ENCODE data around the gene HELZ. TPM values are rescaled to one million over a fixed set of nuclear protein-coding genes. Genes with fewer than 3 reads are reported as not detected.

HELZ gene
- total RNA-seq, 4 donors from 2014 or later, result 21.0 to 47.0 (median 38.9) TPM

DNA sequence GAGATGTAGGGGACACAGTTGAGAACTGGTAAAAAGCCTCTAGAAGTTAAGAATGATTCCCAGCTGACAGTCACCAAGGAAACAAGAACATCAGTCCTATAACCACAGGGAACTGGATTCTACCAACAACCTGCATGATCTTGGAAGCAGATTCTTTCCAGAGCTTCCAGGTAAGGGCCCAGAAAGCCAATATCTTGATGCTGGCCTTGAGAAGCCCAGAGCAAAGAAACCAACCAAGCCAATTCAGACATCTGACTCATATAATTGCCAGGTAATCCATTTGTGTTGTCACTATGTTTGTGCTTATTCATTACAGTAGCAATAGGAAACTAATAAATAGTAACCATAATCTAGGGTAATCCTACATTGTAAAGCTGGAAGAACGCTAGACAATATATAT is 119.1 kb downstream of the HELZ start:
- H3K4me1 ChIP-seq, result peaks cover 8% of the 10 kb centered on the region in 2 donors
- H3K9me3 ChIP-seq, result no peaks in the 10 kb centered on the region
- intact Hi-C loops (cut with DNase I; ENCODE audit: low total_unique reads) (no loop called here), in situ Hi-C loops (cut with MboI; ENCODE audit: low sequenced_read_pairs in 4 of 4) (loop anchor here in 2 of 4 donors (25.0 kb wide), 2 partner anchors 389 to 414 kb away; no protein-coding TSS in a partner anchor)
- H3K36me3 ChIP-seq, result peaks cover 0 to 11% of the 10 kb centered on the region in 2 donors
- H3K4me3 ChIP-seq, result no peak overlapping the region
- TF ChIP-seq CTCF (IDR thresholded peaks at IDR 0.05 in 4 of 5, conservative IDR thresholded peaks at IDR 0.05 in 1 of 5), result no peak
- TF ChIP-seq POLR2A (IDR thresholded peaks at IDR 0.05), result no peak
- ATAC-seq, result no peak
- H3K27ac ChIP-seq, result no peak overlapping the region
- H3K27me3 ChIP-seq, result no peaks in the 10 kb centered on the region
- no peak for DNase-seq

- Histone ChIP-seq H3K27me3 (no peaks in the 10 kb centered on the region), H3K36me3 (peaks cover 0 to 12% of the 10 kb centered on the region in 2 donors), H3K9me3 (no peaks in the 10 kb centered on the region), H3K4me3 (no peak overlapping the region), H3K27ac (no peak overlapping the region), H3K4me1 (peaks cover 9 to 10% of the 10 kb centered on the region in 2 donors)
- DNase-seq (no peak), ATAC-seq (no peak)
- TF ChIP-seq CTCF (IDR thresholded peaks at IDR 0.05 in 4 of 5, conservative IDR thresholded peaks at IDR 0.05 in 1 of 5), result no peak
- no peak for TF ChIP-seq POLR2A (IDR thresholded peaks at IDR 0.05)
- in situ Hi-C loops (cut with MboI; ENCODE audit: low sequenced_read_pairs in 4 of 4), result loop anchor here in 2 of 4 donors (25.0 kb wide), 2 partner anchors 388 to 413 kb away; no protein-coding TSS in a partner anchor
- intact Hi-C loops (cut with DNase I; ENCODE audit: low total_unique reads), result no loop called here
Observed at GRCh38 chr17:67125417-67125816, 119.6 kb downstream of the HELZ start.

- Histone ChIP-seq H3K4me3 (no peak overlapping the region), H3K9me3 (no peaks in the 10 kb centered on the region), H3K36me3 (peaks cover 0 to 16% of the 10 kb centered on the region in 2 donors), H3K27me3 (no peaks in the 10 kb centered on the region), H3K4me1 (peaks cover 9 to 10% of the 10 kb centered on the region in 2 donors), H3K27ac (no peak overlapping the region)
- intact Hi-C loops (cut with DNase I; ENCODE audit: low total_unique reads), result no loop called here
- TF ChIP-seq POLR2A (IDR thresholded peaks at IDR 0.05) (no peak), CTCF (IDR thresholded peaks at IDR 0.05 in 4 of 5, conservative IDR thresholded peaks at IDR 0.05 in 1 of 5) (no peak)
- DNase-seq (no peak), ATAC-seq (no peak)
- in situ Hi-C loops (cut with MboI; ENCODE audit: low sequenced_read_pairs in 4 of 4), result loop anchor here in 2 of 4 donors (25.0 kb wide), 2 partner anchors 387 to 412 kb away; no protein-coding TSS in a partner anchor
Observed at GRCh38 chr17:67124450-67125148, 120.4 kb downstream of the HELZ start.

- DNase-seq (no peak), ATAC-seq (no peak)
- H3K4me3 ChIP-seq, result no peak overlapping the region
- in situ Hi-C loops (cut with MboI; ENCODE audit: low sequenced_read_pairs in 4 of 4) (no loop called here), intact Hi-C loops (cut with DNase I; ENCODE audit: low total_unique reads) (no loop called here)
- TF ChIP-seq CTCF (IDR thresholded peaks at IDR 0.05 in 4 of 5, conservative IDR thresholded peaks at IDR 0.05 in 1 of 5), result no peak
- TF ChIP-seq POLR2A (IDR thresholded peaks at IDR 0.05), result no peak
- H3K9me3 ChIP-seq, result no peaks in the 10 kb centered on the region
- H3K27ac ChIP-seq, result no peak overlapping the region
- no peaks in the 10 kb centered on the region for H3K27me3 ChIP-seq
- peaks cover 0 to 21% of the 10 kb centered on the region in 2 donors for H3K36me3 ChIP-seq
- peaks cover 9 to 10% of the 10 kb centered on the region in 2 donors for H3K4me1 ChIP-seq
Observed at GRCh38 chr17:67123699-67124098, 121.3 kb downstream of the HELZ start.

Data from gastrocnemius medialis (tissue), 4 donors.